RWPE1 (cell line): ENCODE results near the gene ARID1B.

Experiments used
- CTCF ChIA-PET: fragments of 350-600 bp; sonication (Branson Sonifier 250); formaldehyde crosslinking; extraction: SDS; loops from one replicate; lab custom pipeline; 2021; lab: Yijun Ruan, JAX
- POLR2A ChIA-PET: fragments of 400-600 bp; formaldehyde crosslinking; extraction: SDS; loops from one replicate; lab custom pipeline; 2020; ENCODE audit warnings: antibody characterized with exemption; ENCODE audit not compliant: low non-redundant PET; lab: Yijun Ruan, JAX
- DNase-seq: peaks from one replicate; pipeline ENCODE4 v3.0.0; 2012; ENCODE audit warnings: low spot score
- H3K27ac ChIP-seq: fragments of 450-650 bp; 2 replicates; pipeline ENCODE4 v1.5.1; 2017
- CTCF ChIP-seq: fragments of 450-650 bp; conservative IDR thresholded peaks from 2 replicates; pipeline ENCODE4 v1.5.1; 2017; ENCODE audit warnings: low read depth, mild to moderate bottlenecking

The ARID1B gene

GRCh38 chr6:156948807-156949206 lies 171.6 kb downstream of the ARID1B start:
- POLR2A ChIA-PET = no interaction called here
- no peak for TF ChIP-seq CTCF
- peak; percentile 46 for DNase-seq
- CTCF ChIA-PET = interaction anchor here (0.6 kb wide), 1 partner anchor 15 kb away, joined by 3 read pairs; no protein-coding TSS in a partner anchor
- H3K27ac ChIP-seq = no peak overlapping the region

GRCh38 chr6:156949376-156949775 lies 172.2 kb downstream of the ARID1B start:
- ChIA-PET POLR2A (interaction anchor here (0.6 kb wide), 1 partner anchor 129 kb away, joined by 3 read pairs; no protein-coding TSS in a partner anchor), CTCF (interaction anchor here (0.6 kb wide), 2 partner anchors 16 to 120 kb away, joined by 3 to 5 read pairs; no protein-coding TSS in a partner anchor)
- H3K27ac ChIP-seq = peak overlapping the region; percentile 62; the same call in 1 of the 2 replicates
- no peak for TF ChIP-seq CTCF
- peak; percentile 74 for DNase-seq

GRCh38 chr6:156950084-156950483 lies 172.9 kb downstream of the ARID1B start:
- H3K27ac ChIP-seq = no peak overlapping the region
- no peak for TF ChIP-seq CTCF
- DNase-seq = no peak
- CTCF ChIA-PET = interaction anchor here (0.6 kb wide), 1 partner anchor 119 kb away, joined by 5 read pairs; no protein-coding TSS in a partner anchor
- POLR2A ChIA-PET = no interaction called here

GRCh38 chr6:156950531-156950930 lies 173.4 kb downstream of the ARID1B start:
- no peak for DNase-seq
- no peak for TF ChIP-seq CTCF
- POLR2A ChIA-PET = no interaction called here
- CTCF ChIA-PET = no interaction called here
- H3K27ac ChIP-seq = no peak overlapping the region

- POLR2A ChIA-PET = no interaction called here
- peak overlapping the region; percentile 76 for H3K27ac ChIP-seq
- no peak for TF ChIP-seq CTCF
- CTCF ChIA-PET = interaction anchor here (0.8 to 0.9 kb wide), 2 partner anchors 147 to 388 kb away, joined by 3 read pairs; no protein-coding TSS in a partner anchor
- DNase-seq = no peak
These were observed 175.2 kb downstream of the ARID1B start for GRCh38 chr6:156952401-156952800.

- H3K27ac ChIP-seq = no peak overlapping the region
- DNase-seq = no peak
- no peak for TF ChIP-seq CTCF
- ChIA-PET POLR2A (no interaction called here), CTCF (interaction anchor here (0.5 to 0.9 kb wide), 4 partner anchors 29 to 954 kb away, joined by 3 to 8 read pairs (median 3); no protein-coding TSS in a partner anchor)
These were observed 175.9 kb downstream of the ARID1B start for GRCh38 chr6:156953127-156953478.
